OCI-LY7 (cell line): ENCODE measurements around the gene EPHA1. TPM values are rescaled to one million over a fixed set of nuclear protein-coding genes. Genes with fewer than 3 reads are reported as not detected.
"Not testable (repeated sequence)": the region's sequence is repeated elsewhere in the genome, so short reads cannot be mapped to it uniquely, and the experiment has no call there.

ENCODE experiments used
- BruUV-seq: library from RNA; stranded (reverse); fragments of 400-500 nt; replicated peaks from 2 replicates; lab custom pipeline; 2021; lab: Mats Ljungman, UMichigan
- CTCF ChIA-PET: fragments of 300-600 bp; sonication (Branson Sonifier 250); formaldehyde crosslinking; loops from one replicate; lab custom pipeline; 2022; ENCODE audit warnings: antibody characterized with exemption; ENCODE audit not compliant: unreplicated experiment; lab: Charles Lee
- POLR2A ChIA-PET: fragments of 300-600 bp; sonication (Branson Sonifier 250); formaldehyde crosslinking; loops from one replicate; lab custom pipeline; 2022; ENCODE audit warnings: antibody characterized with exemption; lab: Charles Lee
- DNase-seq: peaks from one replicate; pipeline ENCODE4 v3.0.0-alpha.2; 2015; ENCODE audit warnings: low spot score
- H2AFZ ChIP-seq: fragments of 200-600 bp; sonication (generic), shearing (Covaris generic); 2 replicates; pipeline ENCODE4 v1.6.1; 2014; ENCODE audit warnings: mild to moderate bottlenecking, antibody characterized with exemption, low read length, moderate library complexity
- H3K27ac ChIP-seq: fragments of 200-600 bp; sonication (generic); 2 replicates; pipeline ENCODE4 v1.5.1; 2014; ENCODE audit warnings: mixed run types, low read depth, mild to moderate bottlenecking, moderate library complexity, low read length, inconsistent platforms; ENCODE audit not compliant: poor library complexity, severe bottlenecking
- H3K36me3 ChIP-seq: fragments of 200-600 bp; sonication (generic); 2 replicates; pipeline ENCODE4 v1.6.1; 2014; ENCODE audit warnings: mild to moderate bottlenecking, antibody characterized with exemption, low read length, moderate library complexity, mixed read lengths; ENCODE audit not compliant: insufficient read depth
- H3K4me1 ChIP-seq: fragments of 200-600 bp; sonication (generic); 2 replicates; pipeline ENCODE4 v1.5.1; 2014; ENCODE audit warnings: mild to moderate bottlenecking, low read length; ENCODE audit not compliant: insufficient read depth, poor library complexity, severe bottlenecking
- H3K4me2 ChIP-seq: fragments of 200-600 bp; sonication (generic); 2 replicates; pipeline ENCODE4 v1.6.1; 2014; ENCODE audit warnings: mild to moderate bottlenecking, low read length
- H3K4me3 ChIP-seq: fragments of 200-600 bp; sonication (generic); 2 replicates; pipeline ENCODE4 v1.5.1; 2014; ENCODE audit warnings: mild to moderate bottlenecking, low read depth, low read length; ENCODE audit not compliant: poor library complexity, severe bottlenecking
- H3K79me2 ChIP-seq: fragments of 200-600 bp; sonication (generic); 2 replicates; pipeline ENCODE4 v1.6.1; 2016; ENCODE audit warnings: low read depth, mild to moderate bottlenecking, low read length, moderate library complexity, mixed read lengths; ENCODE audit not compliant: insufficient read depth
- H3K9me2 ChIP-seq: fragments of 200-600 bp; sonication (generic); 2 replicates; pipeline ENCODE4 v1.6.1; 2016; ENCODE audit warnings: mild to moderate bottlenecking, low read length, mixed read lengths; ENCODE audit not compliant: insufficient read depth
- H3K9me3 ChIP-seq: fragments of 200-600 bp; sonication (generic); 2 replicates; pipeline ENCODE4 v1.6.1; 2014; ENCODE audit warnings: mild to moderate bottlenecking, mixed run types, low read length, mixed read lengths
- H4K20me1 ChIP-seq: fragments of 200-600 bp; sonication (generic); 2 replicates; pipeline ENCODE4 v1.6.1; 2014; ENCODE audit warnings: mild to moderate bottlenecking, antibody characterized with exemption, low read length, moderate library complexity, mixed read lengths; ENCODE audit not compliant: insufficient read depth
- EZH2phosphoT487 ChIP-seq: fragments of 200-600 bp; sonication (generic); IDR thresholded peaks from 2 replicates; pipeline ENCODE4 v1.6.1; 2018; ENCODE audit warnings: low read depth, borderline replicate concordance, mild to moderate bottlenecking, mixed run types, antibody characterized with exemption, low read length, moderate library complexity, mixed read lengths
- intact Hi-C: fragments of 100-400 bp; cut with micrococcal nuclease; formaldehyde crosslinking; loops from one replicate; pipeline ENCODE4 v1.10.0; 2022; ENCODE audit not compliant: unreplicated experiment
- total RNA-seq, 2 experiments: library from RNA; depleted of rRNA in 1 of 2; stranded (reverse); fragments of >200 nt in 1 of 2; shearing (Covaris generic) in 1 of 2; gene quantifications; 2 replicates each; pipeline ENCODE4 v1.2.3, GENCODE V29; 2014 to 2022
- TF ChIP-seq, protein P1 (sequence below): fragments of 200-600 bp; sonication (generic); conservative IDR thresholded peaks from 2 replicates; pipeline ENCODE4 v1.5.1; 2014; ENCODE audit warnings: mild to moderate bottlenecking, antibody characterized with exemption, low read length, moderate library complexity, mixed read lengths

The EPHA1 gene
- total RNA-seq, 2 experiments from 2014 or later: not detected

- H3K79me2 ChIP-seq: no peaks in the 10 kb centered on the region
- POLR2A ChIA-PET: no interaction called here
- no peak overlapping the region for H3K27ac ChIP-seq
- CTCF ChIA-PET: no interaction called here
- no peaks in the 10 kb centered on the region for H3K9me3 ChIP-seq
- H4K20me1 ChIP-seq: no peaks in the 10 kb centered on the region
- no peak overlapping the region for H3K4me2 ChIP-seq
- TF ChIP-seq, protein P1, sequence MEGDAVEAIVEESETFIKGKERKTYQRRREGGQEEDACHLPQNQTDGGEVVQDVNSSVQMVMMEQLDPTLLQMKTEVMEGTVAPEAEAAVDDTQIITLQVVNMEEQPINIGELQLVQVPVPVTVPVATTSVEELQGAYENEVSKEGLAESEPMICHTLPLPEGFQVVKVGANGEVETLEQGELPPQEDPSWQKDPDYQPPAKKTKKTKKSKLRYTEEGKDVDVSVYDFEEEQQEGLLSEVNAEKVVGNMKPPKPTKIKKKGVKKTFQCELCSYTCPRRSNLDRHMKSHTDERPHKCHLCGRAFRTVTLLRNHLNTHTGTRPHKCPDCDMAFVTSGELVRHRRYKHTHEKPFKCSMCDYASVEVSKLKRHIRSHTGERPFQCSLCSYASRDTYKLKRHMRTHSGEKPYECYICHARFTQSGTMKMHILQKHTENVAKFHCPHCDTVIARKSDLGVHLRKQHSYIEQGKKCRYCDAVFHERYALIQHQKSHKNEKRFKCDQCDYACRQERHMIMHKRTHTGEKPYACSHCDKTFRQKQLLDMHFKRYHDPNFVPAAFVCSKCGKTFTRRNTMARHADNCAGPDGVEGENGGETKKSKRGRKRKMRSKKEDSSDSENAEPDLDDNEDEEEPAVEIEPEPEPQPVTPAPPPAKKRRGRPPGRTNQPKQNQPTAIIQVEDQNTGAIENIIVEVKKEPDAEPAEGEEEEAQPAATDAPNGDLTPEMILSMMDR: no peak
- no peak for TF ChIP-seq EZH2phosphoT487
- intact Hi-C loops: no loop called here
- no peaks in the 10 kb centered on the region for H3K36me3 ChIP-seq
- no peak for DNase-seq
- no peak overlapping the region for H2AFZ ChIP-seq
- BruUV-seq: no TSS peak
- no peaks in the 10 kb centered on the region for H3K4me1 ChIP-seq
- no peaks in the 10 kb centered on the region for H3K9me2 ChIP-seq
- H3K4me3 ChIP-seq: no peak overlapping the region
These were observed 21.4 kb upstream of the EPHA1 start for GRCh38 chr7:143429770-143430698.

DNA sequence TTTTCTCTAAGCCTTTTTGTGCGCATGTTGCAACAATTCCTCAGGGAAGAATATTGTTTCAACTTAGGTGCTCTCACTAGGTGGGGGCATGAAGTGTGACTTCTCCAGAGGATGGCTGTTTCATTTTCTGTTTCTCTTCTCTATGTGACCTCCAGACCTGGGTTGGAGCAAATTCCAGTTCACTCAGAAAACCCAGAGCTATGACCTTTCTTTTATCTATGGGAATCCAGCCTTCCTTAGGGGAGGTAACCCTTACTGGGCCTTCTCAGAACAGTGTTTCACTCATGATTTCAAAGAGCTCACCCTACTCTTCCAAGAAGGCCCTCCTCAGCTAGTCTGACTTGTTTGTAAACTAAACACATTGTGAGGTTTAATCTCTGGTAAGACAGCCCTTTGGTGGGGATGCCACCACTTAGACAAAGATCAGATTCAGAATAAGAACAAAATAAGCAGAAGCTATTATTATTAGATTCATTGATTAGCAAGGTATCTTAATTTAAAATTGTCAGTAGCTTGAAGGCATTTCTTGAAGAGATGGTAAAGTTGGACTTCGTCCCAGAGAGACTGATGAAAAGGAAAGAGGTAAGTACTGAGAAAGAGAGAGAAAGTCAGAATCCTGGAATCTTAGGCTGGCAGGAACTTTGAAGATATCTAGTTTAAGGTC lies 18.0 kb upstream of the EPHA1 start:
- no peak overlapping the region for H3K4me3 ChIP-seq
- H2AFZ ChIP-seq: no peak overlapping the region
- no peak overlapping the region for H3K27ac ChIP-seq
- no peaks in the 10 kb centered on the region for H3K36me3 ChIP-seq
- TF ChIP-seq, protein P1: no peak
- no peak for TF ChIP-seq EZH2phosphoT487
- CTCF ChIA-PET: no interaction called here
- H3K4me1 ChIP-seq: no peaks in the 10 kb centered on the region
- no peaks in the 10 kb centered on the region for H3K9me3 ChIP-seq
- BruUV-seq: no TSS peak
- H3K79me2 ChIP-seq: no peaks in the 10 kb centered on the region
- DNase-seq: no peak
- intact Hi-C loops: no loop called here
- no peaks in the 10 kb centered on the region for H3K9me2 ChIP-seq
- no peak overlapping the region for H3K4me2 ChIP-seq
- no peaks in the 10 kb centered on the region for H4K20me1 ChIP-seq
- POLR2A ChIA-PET: no interaction called here

- H3K9me3 ChIP-seq, H3K27ac ChIP-seq, H3K79me2 ChIP-seq, CTCF ChIA-PET, H4K20me1 ChIP-seq, H3K4me2 ChIP-seq, H3K36me3 ChIP-seq, H2AFZ ChIP-seq, H3K4me3 ChIP-seq, H3K4me1 ChIP-seq, intact Hi-C loops, DNase-seq, H3K9me2 ChIP-seq, BruUV-seq, POLR2A ChIA-PET: not testable (repeated sequence)
These were observed 15.8 kb upstream of the EPHA1 start for GRCh38 chr7:143424476-143424875.
